HG02610 (cell line): ENCODE results near the gene IFNA21.
"Not testable (repeated sequence)": the region's sequence is repeated elsewhere in the genome, so short reads cannot be mapped to it uniquely, and the experiment has no call there.

Experiments
- ATAC-seq: cut with Tn5 transposase; IDR thresholded peaks from one replicate; pipeline ENCODE4 v1.9.1; 2021; ENCODE audit warnings: mild to moderate bottlenecking, moderate library complexity; ENCODE audit not compliant: unreplicated experiment

IFNA21 gene

DNA sequence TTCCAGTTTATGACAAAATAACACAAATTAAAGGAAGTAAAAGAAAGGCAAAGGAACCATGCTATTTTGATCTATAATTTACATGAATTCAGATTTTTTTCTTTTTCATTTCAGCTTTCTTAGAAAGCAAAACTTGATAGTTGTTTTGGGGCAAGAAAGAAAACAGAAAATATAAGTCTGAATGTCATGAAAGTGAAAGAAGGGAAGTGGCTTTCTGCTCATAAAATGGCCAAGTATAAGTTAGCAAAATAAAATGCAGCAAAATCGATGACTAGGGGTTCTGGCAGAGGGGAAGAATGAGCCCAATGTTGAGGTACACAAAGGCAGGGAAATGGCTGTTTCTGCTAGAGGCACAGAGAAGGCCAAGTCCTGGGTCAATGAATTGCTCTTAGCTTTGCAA is 21.9 kb downstream of the IFNA21 start:
- ATAC-seq, result peak; percentile 60

DNA sequence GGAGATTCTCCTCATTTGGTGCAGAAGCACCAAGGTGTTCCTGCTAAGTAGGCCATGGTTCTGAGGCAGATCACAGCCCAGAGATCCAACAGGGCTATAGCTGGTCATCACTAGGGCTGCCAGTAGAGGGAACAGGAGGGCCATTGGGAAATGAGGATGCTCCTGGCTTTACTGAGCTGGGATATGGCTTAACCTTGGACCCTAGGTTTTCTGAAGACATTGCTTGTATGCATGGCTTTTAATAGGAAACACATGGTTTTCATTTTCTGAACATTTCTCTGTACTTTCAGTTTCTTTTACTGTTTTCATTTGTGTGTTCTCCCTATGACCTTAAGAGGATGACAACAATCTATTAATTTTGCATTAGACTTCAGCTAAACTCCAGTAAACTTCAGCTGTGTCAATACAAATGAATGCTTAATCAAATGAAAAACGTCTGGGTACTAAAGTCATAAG is 25.0 kb downstream of the IFNA21 start, which contains the start of gene IFNW1:
TSS of gene IFNW1 (minus strand) at position 406 of the 456 bp plus-strand sequence. CDS start at position 144, 262 bp downstream.
- ATAC-seq, result peak; percentile 44

DNA sequence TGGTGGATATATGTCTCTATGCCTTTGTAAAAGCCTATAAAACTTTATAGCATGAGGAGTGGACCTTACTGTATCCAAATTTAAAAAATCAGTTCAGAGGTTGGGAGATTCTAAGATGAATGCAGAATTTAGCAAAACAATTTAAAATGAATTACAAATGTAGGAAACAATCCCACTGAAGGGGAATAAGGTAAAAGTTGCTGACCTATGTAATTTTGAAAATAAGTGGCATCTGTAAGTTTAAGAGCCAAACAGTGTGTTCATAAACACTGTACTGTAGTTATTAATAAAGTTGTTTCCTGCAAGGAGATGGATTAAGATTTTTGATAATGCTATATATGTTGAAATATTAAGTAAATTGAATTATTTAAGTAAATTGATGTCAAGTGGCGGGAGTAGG is 29.4 kb downstream of the IFNA21 start:
- no peak for ATAC-seq

DNA sequence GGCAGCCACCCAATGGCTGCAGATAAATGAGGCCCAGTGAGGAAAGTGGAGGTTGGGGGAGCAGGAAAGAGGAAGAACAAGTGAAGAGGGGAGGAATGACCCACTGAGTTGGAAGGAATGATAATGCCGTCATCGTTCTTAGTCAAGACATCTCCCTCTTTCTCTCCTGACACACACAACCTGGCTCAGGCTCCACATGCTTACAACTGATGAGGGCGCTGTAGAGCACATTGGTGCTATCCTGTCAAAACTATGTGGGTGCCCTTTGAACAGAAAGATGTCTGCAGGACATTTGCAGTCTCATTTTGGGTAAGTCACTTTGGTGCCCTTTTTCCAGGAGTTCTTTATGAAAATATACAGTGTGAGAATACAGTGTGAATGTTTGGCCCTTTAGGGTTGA is 30.7 kb downstream of the IFNA21 start:
- ATAC-seq, result no peak

DNA sequence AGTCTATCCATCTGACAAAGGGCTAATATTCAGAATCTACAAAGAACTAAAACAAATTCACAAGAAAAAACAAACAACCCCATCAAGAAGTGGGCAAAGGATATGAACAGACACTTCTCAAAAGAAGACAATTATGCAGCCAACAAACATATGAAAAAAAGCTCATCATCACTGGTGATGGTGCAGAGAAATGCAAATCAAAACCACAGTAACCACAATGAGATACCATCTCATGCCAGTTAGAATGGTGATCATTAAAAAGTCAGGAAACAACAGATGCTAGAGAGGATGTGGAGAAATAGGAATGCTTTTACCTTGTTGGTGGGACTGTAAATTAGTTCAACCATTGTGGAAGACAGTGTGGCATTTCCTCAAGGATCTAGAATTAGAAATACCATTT is 38.3 kb downstream of the IFNA21 start:
- ATAC-seq, result not testable (repeated sequence)

DNA sequence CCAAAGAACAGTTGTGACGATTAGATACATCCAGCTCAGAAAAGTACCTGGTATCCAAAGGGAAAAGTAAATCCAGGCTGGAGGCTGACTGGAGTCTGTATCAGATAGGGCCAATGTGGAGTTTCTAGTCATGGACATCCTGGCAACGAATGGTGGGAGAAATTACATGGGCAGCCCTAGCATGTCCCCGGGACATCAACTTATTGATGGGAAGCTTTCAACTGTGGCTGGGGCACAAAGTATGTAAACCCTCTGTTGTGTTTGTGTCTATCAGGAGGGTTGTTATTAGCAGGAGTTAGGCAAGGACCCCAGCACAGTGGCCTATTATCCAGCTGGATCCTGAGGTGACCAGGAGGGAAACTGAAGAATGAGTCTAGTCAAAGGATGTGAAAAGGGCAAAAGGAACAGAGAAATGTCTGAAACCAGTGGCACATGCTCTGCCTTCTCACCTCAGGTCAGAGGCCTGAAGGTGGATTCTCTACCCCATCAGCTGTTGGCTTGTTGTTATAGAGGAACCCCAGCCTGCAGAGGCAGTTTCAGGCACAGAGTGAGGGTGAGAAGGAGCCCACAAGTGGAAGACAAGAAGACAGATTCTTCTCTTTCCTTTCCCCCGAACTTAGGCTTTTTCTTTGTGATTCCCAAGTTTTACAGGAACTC is 44.7 kb downstream of the IFNA21 start:
- ATAC-seq, result peak; percentile 87

DNA sequence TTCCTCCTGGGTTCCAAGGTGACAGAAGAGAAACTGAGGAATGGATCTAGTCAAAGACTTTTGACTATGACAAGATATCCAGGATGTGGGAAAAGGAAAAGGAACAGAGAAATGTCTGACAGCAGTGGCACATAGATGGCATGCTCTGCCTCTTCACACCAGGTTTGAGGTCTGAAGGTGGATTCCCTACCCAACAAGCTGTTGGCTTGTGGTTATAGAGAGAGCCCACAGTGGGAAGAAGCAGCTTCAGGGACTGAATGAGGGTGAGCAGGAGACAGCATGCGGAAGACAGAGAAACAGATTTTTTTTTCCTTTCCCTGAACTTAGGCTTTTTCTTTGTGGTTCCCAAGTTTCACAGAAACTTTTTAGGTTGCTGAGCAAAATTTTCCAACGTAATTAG is 45.4 kb downstream of the IFNA21 start:
- ATAC-seq, result peak; percentile 54

DNA sequence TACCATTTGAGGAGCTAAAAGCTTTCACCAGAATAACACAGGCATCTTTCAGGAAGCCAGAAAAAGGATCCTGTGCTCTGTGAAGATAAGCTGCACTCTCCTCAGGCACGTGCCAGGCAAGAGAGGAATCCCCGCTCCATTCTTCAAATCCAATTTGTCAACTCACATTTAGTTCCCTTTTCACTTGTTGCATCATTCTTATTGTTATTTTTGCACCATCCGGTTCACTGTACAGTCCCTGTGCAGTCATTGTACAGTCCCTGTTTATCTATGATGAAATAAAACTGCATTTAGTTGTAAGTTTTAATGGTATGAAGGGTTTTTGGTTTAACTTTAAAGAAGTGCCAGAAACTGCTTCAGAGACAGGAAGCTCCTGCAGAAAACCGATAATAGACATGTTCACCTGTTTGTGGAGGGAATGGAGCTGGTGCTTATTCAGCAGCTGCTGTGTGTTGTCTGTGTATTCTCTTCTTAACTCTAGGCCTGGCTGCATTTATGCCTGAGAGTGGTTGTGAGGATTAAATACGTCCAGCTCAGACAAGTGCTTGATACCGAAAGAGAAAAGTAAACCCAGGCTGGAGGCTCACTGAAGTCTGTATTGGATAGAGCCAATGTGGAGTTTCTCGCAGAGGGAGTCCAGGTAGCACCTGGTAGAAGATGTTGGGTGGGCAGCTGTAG is 47.2 kb downstream of the IFNA21 start:
- peak; percentile 38 for ATAC-seq
